HG03135 (cell line): ENCODE data around the gene PRKAR1B.

Experiments
- ATAC-seq: cut with Tn5 transposase; IDR thresholded peaks from one replicate; pipeline ENCODE4 v1.9.1; 2021; ENCODE audit warnings: mild to moderate bottlenecking, moderate library complexity; ENCODE audit not compliant: unreplicated experiment

Gene PRKAR1B

GRCh38 chr7:514651-515598, 212.2 kb downstream of the PRKAR1B start:
- no peak for ATAC-seq

GRCh38 chr7:514242-514641, 212.8 kb downstream of the PRKAR1B start:
- no peak for ATAC-seq

- no peak for ATAC-seq
Observed at GRCh38 chr7:513521-514166, 213.4 kb downstream of the PRKAR1B start.

- no peak for ATAC-seq
Observed at GRCh38 chr7:512541-513311, 214.4 kb downstream of the PRKAR1B start.

GRCh38 chr7:512146-512510, 215.0 kb downstream of the PRKAR1B start:
- ATAC-seq = no peak

GRCh38 chr7:511476-512145, 215.5 kb downstream of the PRKAR1B start:
- ATAC-seq = no peak

GRCh38 chr7:510782-511281, 216.2 kb downstream of the PRKAR1B start:
- ATAC-seq = no peak

GRCh38 chr7:510131-510481, 217.0 kb downstream of the PRKAR1B start:
- ATAC-seq = no peak

- no peak for ATAC-seq
Observed at GRCh38 chr7:509426-510130, 217.5 kb downstream of the PRKAR1B start.

GRCh38 chr7:508461-509170, 218.5 kb downstream of the PRKAR1B start:
- ATAC-seq = no peak

GRCh38 chr7:507623-508300, 219.3 kb downstream of the PRKAR1B start:
- no peak for ATAC-seq

- ATAC-seq = no peak
Observed at GRCh38 chr7:506921-507622, 220.0 kb downstream of the PRKAR1B start.

GRCh38 chr7:506391-506831, 220.7 kb downstream of the PRKAR1B start:
- no peak for ATAC-seq

- no peak for ATAC-seq
Observed at GRCh38 chr7:505171-505570, 221.9 kb downstream of the PRKAR1B start.

GRCh38 chr7:504221-505111, 222.6 kb downstream of the PRKAR1B start:
- ATAC-seq = no peak

GRCh38 chr7:503575-504111, 223.4 kb downstream of the PRKAR1B start:
- no peak for ATAC-seq

GRCh38 chr7:502296-502695, 224.8 kb downstream of the PRKAR1B start:
- ATAC-seq = no peak
